ENCODE data around the gene HECTD1. TPM values are rescaled to one million over a fixed set of nuclear protein-coding genes. Genes with fewer than 3 reads are reported as not detected.
A peak's percentile ranks its signal among the peaks of the same experiment; 100 is the strongest.
"Not testable (repeated sequence)": the region's sequence is repeated elsewhere in the genome, so short reads cannot be mapped to it uniquely, and the experiment has no call there.

Gene HECTD1
- total RNA-seq, 1 donor from 2014 or later: 137 TPM

DNA sequence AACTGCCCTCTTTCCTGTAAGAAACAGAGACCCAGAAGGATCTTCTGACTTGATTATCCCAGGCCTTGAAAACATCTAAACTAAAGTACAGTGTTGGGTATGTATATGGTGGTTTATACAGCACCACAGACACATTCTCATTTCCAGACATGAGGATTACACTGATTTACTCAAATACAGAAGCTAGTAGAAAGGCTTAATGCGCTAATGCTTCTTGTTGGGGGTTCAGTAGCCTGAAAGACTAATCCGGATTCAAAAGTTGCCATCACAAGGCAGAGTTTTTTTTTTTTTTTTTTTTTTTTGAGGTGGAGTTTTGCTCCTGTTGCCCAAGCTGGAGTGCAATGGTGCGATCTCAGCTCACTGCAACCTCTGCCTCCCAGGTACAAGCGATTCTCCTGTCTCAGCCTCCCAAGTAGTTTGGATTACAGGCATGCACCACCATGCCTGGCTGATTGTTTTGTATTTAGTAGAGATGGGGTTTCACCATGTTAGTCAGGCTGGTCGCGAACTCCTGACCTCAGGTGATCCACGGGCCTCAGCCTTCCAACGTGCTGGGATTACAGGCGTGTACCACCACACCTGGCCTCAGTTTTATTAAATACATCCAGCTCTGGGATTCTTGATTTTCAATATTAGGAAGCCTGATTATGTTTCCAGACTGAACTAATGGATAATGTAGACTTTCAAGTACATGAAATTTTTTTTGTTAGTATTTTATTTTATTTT is 46.3 kb upstream of the HECTD1 start:
- H3K27me3 ChIP-seq (ENCODE audit: low read depth): no peaks in the 10 kb centered on the region
- no peak for DNase-seq
- intact Hi-C loops (cut with micrococcal nuclease): no loop called here
- H3K4me3 ChIP-seq: no peak overlapping the region
- TF ChIP-seq CTCF (IDR thresholded peaks at IDR 0.05; ENCODE audit: borderline replicate concordance): no peak
- no peak overlapping the region for H3K27ac ChIP-seq (replicated peaks)
- no peaks in the 10 kb centered on the region for H3K36me3 ChIP-seq
- no peaks in the 10 kb centered on the region for H3K9me3 ChIP-seq (replicated peaks)
- H3K4me1 ChIP-seq: no peaks in the 10 kb centered on the region

- no peak overlapping the region for H3K4me3 ChIP-seq
- TF ChIP-seq CTCF (IDR thresholded peaks at IDR 0.05; ENCODE audit: borderline replicate concordance): no peak
- no peaks in the 10 kb centered on the region for H3K9me3 ChIP-seq (replicated peaks)
- no peaks in the 10 kb centered on the region for H3K36me3 ChIP-seq
- intact Hi-C loops (cut with micrococcal nuclease): no loop called here
- no peak overlapping the region for H3K27ac ChIP-seq (replicated peaks)
- H3K27me3 ChIP-seq (ENCODE audit: low read depth): no peaks in the 10 kb centered on the region
- H3K4me1 ChIP-seq: no peaks in the 10 kb centered on the region
- DNase-seq: no peak
Observed at GRCh38 chr14:31252865-31253264, 45.3 kb upstream of the HECTD1 start.

DNA sequence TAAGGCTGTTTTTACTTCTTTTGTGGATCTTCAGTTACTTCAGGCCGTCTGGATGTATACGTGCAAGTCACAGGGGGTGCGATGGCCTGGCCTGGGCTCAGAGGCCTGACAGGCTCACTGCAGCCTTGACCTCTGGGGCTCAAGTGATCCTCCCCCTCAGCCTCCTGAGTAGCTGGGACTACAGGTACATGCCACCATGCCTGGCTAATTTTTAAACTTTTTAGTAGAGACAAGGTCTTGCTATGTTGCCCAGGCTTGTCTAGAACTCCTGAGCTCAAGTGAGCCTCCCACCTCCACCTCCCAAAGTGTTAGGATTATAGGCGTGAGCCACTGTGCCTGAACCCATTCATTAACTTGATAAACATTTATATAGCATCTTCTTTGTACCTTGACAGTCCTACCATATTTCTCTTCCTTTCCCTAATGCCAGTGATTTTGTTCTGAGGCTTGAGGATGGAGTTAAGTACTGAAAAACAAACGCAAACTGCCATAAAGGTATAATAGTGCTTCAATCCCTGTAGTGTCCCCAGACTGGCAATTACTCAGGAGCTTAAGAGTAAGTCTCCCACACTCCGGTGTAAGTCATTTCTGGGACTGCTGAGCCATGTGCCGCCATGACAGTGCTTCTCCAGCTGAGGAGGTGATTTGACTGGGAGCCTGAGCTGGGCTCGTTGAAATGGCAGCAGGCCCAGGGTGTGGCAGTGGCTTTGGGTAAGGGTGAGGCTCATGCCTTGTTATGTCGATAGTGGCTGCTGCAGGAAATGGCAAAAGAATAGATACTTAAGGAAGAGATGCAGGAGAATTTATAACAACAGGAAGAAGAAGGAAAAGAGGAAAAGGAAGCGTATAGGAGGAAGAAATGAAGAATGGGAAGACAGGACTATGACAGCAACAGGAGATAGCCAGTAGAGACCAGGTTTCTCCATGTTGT is 43.7 kb upstream of the HECTD1 start:
- Histone ChIP-seq H3K9me3 (replicated peaks) (no peaks in the 10 kb centered on the region), H3K4me3 (no peak overlapping the region), H3K36me3 (no peaks in the 10 kb centered on the region), H3K27me3 (ENCODE audit: low read depth) (no peaks in the 10 kb centered on the region), H3K4me1 (no peaks in the 10 kb centered on the region), H3K27ac (replicated peaks) (no peak overlapping the region)
- intact Hi-C loops (cut with micrococcal nuclease): no loop called here
- no peak for TF ChIP-seq CTCF (IDR thresholded peaks at IDR 0.05; ENCODE audit: borderline replicate concordance)
- DNase-seq: no peak

- Histone ChIP-seq H3K4me1 (peaks cover 11% of the 10 kb centered on the region), H3K36me3 (no peaks in the 10 kb centered on the region), H3K9me3 (replicated peaks) (no peaks in the 10 kb centered on the region), H3K27ac (replicated peaks) (no peak overlapping the region), H3K27me3 (ENCODE audit: low read depth) (no peaks in the 10 kb centered on the region), H3K4me3 (no peak overlapping the region)
- no peak for DNase-seq
- intact Hi-C loops (cut with micrococcal nuclease): no loop called here
- no peak for TF ChIP-seq CTCF (IDR thresholded peaks at IDR 0.05; ENCODE audit: borderline replicate concordance)
Observed at GRCh38 chr14:31244626-31245025, 37.0 kb upstream of the HECTD1 start.

- Histone ChIP-seq H3K4me1 (peaks cover 11% of the 10 kb centered on the region), H3K4me3 (no peak overlapping the region), H3K27me3 (ENCODE audit: low read depth) (no peaks in the 10 kb centered on the region), H3K9me3 (replicated peaks) (no peaks in the 10 kb centered on the region), H3K27ac (replicated peaks) (no peak overlapping the region), H3K36me3 (no peaks in the 10 kb centered on the region)
- DNase-seq: no peak
- TF ChIP-seq CTCF (IDR thresholded peaks at IDR 0.05; ENCODE audit: borderline replicate concordance): no peak
- intact Hi-C loops (cut with micrococcal nuclease): no loop called here
Observed at GRCh38 chr14:31243860-31244259, 36.3 kb upstream of the HECTD1 start.

GRCh38 chr14:31242161-31242940 is 34.8 kb upstream of the HECTD1 start:
- DNase-seq; H3K9me3 ChIP-seq (replicated peaks); H3K36me3 ChIP-seq; intact Hi-C loops (cut with micrococcal nuclease); H3K27me3 ChIP-seq (ENCODE audit: low read depth); H3K27ac ChIP-seq (replicated peaks): not testable (repeated sequence)
- H3K4me1 ChIP-seq: peaks cover 11% of the 10 kb centered on the region
- H3K4me3 ChIP-seq: peak overlapping the region; percentile 35
